NCI-H2171 (cell line): ENCODE data around the gene DNAAF5.

Experiments used
- DNase-seq: peaks from one replicate; lab custom pipeline; 2025; lab: John Stamatoyannopoulos, UW

DNAAF5 gene

GRCh38 chr7:768881-769504 lies 42.5 kb downstream of the DNAAF5 start:
- peak; percentile 70 for DNase-seq

- DNase-seq: no peak
Observed at GRCh38 chr7:770336-770735, 43.8 kb downstream of the DNAAF5 start.

- no peak for DNase-seq
Observed at GRCh38 chr7:770741-771166, 44.3 kb downstream of the DNAAF5 start.

- DNase-seq: no peak
Observed at GRCh38 chr7:771234-772004, 44.9 kb downstream of the DNAAF5 start.

GRCh38 chr7:772005-772294 lies 45.5 kb downstream of the DNAAF5 start:
- no peak for DNase-seq

- DNase-seq: no peak
Observed at GRCh38 chr7:772392-772791, 45.9 kb downstream of the DNAAF5 start.

- DNase-seq: no peak
Observed at GRCh38 chr7:772861-773621, 46.5 kb downstream of the DNAAF5 start.

- no peak for DNase-seq
Observed at GRCh38 chr7:773622-773915, 47.1 kb downstream of the DNAAF5 start.

- peak; percentile 21 for DNase-seq
Observed at GRCh38 chr7:774161-775109, 47.9 kb downstream of the DNAAF5 start.

GRCh38 chr7:776381-776780 lies 49.9 kb downstream of the DNAAF5 start:
- no peak for DNase-seq

GRCh38 chr7:776992-777727 lies 50.7 kb downstream of the DNAAF5 start:
- DNase-seq: no peak

GRCh38 chr7:777728-778078 lies 51.2 kb downstream of the DNAAF5 start:
- DNase-seq: no peak

GRCh38 chr7:778271-778967 lies 51.9 kb downstream of the DNAAF5 start:
- DNase-seq: no peak

- peak; percentile 56 for DNase-seq
Observed at GRCh38 chr7:778968-779451, 52.5 kb downstream of the DNAAF5 start.

- DNase-seq: no peak
Observed at GRCh38 chr7:779480-779879, 53.0 kb downstream of the DNAAF5 start.

- no peak for DNase-seq
Observed at GRCh38 chr7:780081-780480, 53.6 kb downstream of the DNAAF5 start.

GRCh38 chr7:780516-780915 lies 54.0 kb downstream of the DNAAF5 start:
- no peak for DNase-seq

- no peak for DNase-seq
Observed at GRCh38 chr7:781186-781849, 54.8 kb downstream of the DNAAF5 start.

- DNase-seq: no peak
Observed at GRCh38 chr7:781936-782529, 55.5 kb downstream of the DNAAF5 start.
